ENCODE data around the gene SYNPO2. TPM values are rescaled to one million over a fixed set of nuclear protein-coding genes. Genes with fewer than 3 reads are reported as not detected.

The SYNPO2 gene
- total and polyA plus RNA-seq, 2 of the 13 experiments (the other 11 are each of a cell fraction or from before 2014, with no cell fraction given): not detected

DNA sequence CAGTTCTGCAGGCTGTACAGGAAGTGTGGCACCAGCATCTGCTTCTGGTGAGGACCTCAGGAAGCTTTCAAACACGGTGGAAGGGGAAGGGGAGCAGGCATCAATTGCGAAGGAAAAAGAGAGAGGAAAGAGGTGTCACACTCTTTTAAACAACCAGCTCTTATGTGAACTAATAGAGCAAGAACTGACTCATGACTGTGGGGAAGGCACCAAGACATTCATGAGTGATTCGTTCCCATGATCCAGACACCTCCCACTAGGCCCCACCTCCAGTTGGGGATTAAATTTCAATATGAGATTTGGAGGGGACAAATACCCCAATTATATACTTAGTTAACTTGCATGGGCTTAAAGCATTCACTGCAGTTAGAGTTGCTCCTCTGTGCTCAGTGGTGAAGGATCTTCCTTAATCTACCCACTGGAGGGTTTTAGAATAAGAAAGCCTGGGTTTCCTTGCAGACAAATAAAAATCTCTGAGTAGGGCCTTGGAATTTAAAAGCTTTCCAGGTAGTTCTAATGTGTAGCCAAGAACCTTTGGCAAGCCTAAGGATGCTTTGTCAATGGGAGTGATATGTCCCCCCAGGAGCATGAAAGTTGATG lies 60.0 kb downstream of the SYNPO2 start:
- H3K4me2 ChIP-seq (ENCODE audit: low read depth, low read length): no peak overlapping the region
- no peaks in the 10 kb centered on the region for H3K27me3 ChIP-seq (ENCODE audit: control insufficient read depth in 1 of 2, insufficient read depth in 2 of 2, low read length in 2 of 2)
- no peak for TF ChIP-seq RFX1 (IDR thresholded peaks at IDR 0.05)
- no peak for TF ChIP-seq MTA1 (CRISPR knock-in tag; IDR thresholded peaks at IDR 0.05; ENCODE audit: borderline replicate concordance)
- TF ChIP-seq, protein P1, sequence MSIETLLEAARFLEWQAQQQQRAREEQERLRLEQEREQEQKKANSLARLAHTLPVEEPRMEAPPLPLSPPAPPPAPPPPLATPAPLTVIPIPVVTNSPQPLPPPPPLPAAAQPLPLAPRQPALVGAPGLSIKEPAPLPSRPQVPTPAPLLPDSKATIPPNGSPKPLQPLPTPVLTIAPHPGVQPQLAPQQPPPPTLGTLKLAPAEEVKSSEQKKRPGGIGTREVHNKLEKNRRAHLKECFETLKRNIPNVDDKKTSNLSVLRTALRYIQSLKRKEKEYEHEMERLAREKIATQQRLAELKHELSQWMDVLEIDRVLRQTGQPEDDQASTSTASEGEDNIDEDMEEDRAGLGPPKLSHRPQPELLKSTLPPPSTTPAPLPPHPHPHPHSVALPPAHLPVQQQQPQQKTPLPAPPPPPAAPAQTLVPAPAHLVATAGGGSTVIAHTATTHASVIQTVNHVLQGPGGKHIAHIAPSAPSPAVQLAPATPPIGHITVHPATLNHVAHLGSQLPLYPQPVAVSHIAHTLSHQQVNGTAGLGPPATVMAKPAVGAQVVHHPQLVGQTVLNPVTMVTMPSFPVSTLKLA (IDR thresholded peaks at IDR 0.05): no peak
- no peak for TF ChIP-seq ZNF235 (CRISPR knock-in tag; IDR thresholded peaks at IDR 0.05; ENCODE audit: borderline replicate concordance)
- no peak for TF ChIP-seq ZNF501 (CRISPR knock-in tag; IDR thresholded peaks at IDR 0.05)
- TF ChIP-seq ZKSCAN5 (CRISPR knock-in tag; IDR thresholded peaks at IDR 0.05): no peak
- no peak for TF ChIP-seq ZNF234 (CRISPR knock-in tag; conservative IDR thresholded peaks at IDR 0.05)
- no peak for TF ChIP-seq ZNF616 (CRISPR knock-in tag; IDR thresholded peaks at IDR 0.05; ENCODE audit: low read depth)
- TF ChIP-seq RAD21 (CRISPR knock-in tag; IDR thresholded peaks at IDR 0.05): no peak
- no peak for TF ChIP-seq ZNF431 (CRISPR knock-in tag; IDR thresholded peaks at IDR 0.05; ENCODE audit: borderline replicate concordance, low read depth)
- TF ChIP-seq PHF20 (CRISPR knock-in tag; IDR thresholded peaks at IDR 0.05): no peak
- TF ChIP-seq MIER3 (CRISPR knock-in tag; IDR thresholded peaks at IDR 0.05; ENCODE audit: borderline replicate concordance): no peak
- no peak for TF ChIP-seq HNF4A (CRISPR knock-in tag; IDR thresholded peaks at IDR 0.05)
- TF ChIP-seq ZBTB7B (CRISPR knock-in tag; IDR thresholded peaks at IDR 0.05): no peak
- TF ChIP-seq, protein P2, sequence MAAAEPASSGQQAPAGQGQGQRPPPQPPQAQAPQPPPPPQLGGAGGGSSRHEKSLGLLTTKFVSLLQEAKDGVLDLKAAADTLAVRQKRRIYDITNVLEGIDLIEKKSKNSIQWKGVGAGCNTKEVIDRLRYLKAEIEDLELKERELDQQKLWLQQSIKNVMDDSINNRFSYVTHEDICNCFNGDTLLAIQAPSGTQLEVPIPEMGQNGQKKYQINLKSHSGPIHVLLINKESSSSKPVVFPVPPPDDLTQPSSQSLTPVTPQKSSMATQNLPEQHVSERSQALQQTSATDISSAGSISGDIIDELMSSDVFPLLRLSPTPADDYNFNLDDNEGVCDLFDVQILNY (CRISPR knock-in tag; conservative IDR thresholded peaks at IDR 0.05): no peak
- TF ChIP-seq JUN (CRISPR knock-in tag; IDR thresholded peaks at IDR 0.05): no peak
- TF ChIP-seq ZSCAN21 (CRISPR knock-in tag; IDR thresholded peaks at IDR 0.05; ENCODE audit: borderline replicate concordance): no peak
- TF ChIP-seq ZNF672 (CRISPR knock-in tag; IDR thresholded peaks at IDR 0.05): no peak
- no peak for TF ChIP-seq RCOR2 (CRISPR knock-in tag; IDR thresholded peaks at IDR 0.05)
- TF ChIP-seq ARNT2 (CRISPR knock-in tag; IDR thresholded peaks at IDR 0.05; ENCODE audit: low read depth): no peak
- no peak overlapping the region for H2AFZ ChIP-seq (ENCODE audit: low read length)
- no peak overlapping the region for H3K9ac ChIP-seq (ENCODE audit: insufficient read depth, low read depth, low read length)
- POLR2A ChIA-PET: no interaction called here
- in situ Hi-C loops (cut with HindIII; ENCODE audit: extremely low pct_ligation_motif_present, low pct_unique_long_range_greater_than_20kb): no loop called here
- no peaks in the 10 kb centered on the region for H3K79me2 ChIP-seq (ENCODE audit: insufficient read depth, low read length)
- no peaks in the 10 kb centered on the region for H4K20me1 ChIP-seq (ENCODE audit: insufficient read depth, low read length)
- H3K36me3 ChIP-seq (replicated peaks in 1 of 2; ENCODE audit: control insufficient read depth in 1 of 2, insufficient read depth in 2 of 2, low read length in 2 of 2): no peaks in the 10 kb centered on the region
- 1% methylated on average over 3 of the region's 3 CpGs for WGBS (ENCODE audit: low lambda C conversion rate)
- no peak overlapping the region for H3K27ac ChIP-seq (ENCODE audit: extremely low read length, insufficient read depth, low read length)
- no peak overlapping the region for H3K4me3 ChIP-seq (replicated peaks in 1 of 3; ENCODE audit: insufficient read depth in 1 of 3, low read depth in 2 of 3, low read length in 3 of 3)
- FAIRE-seq (no peak), DNase-seq (ENCODE audit: low spot score) (no peak), ATAC-seq (no peak)
- H3K9me3 ChIP-seq (ENCODE audit: low read length): no peaks in the 10 kb centered on the region
- BruUV-seq (replicated peaks): no TSS peak
- intact Hi-C loops (cut with micrococcal nuclease; ENCODE audit: unreplicated experiment): no loop called here
- no peaks in the 10 kb centered on the region for H3K4me1 ChIP-seq (ENCODE audit: insufficient read depth, low read length)
- CTCF ChIA-PET (ENCODE audit: low intra/inter-chr PET ratio, low total read pairs): no interaction called here

Measured in HepG2 (cell line).